ENCODE data around the gene GARRE1.
"Not testable (repeated sequence)": the region's sequence is repeated elsewhere in the genome, so short reads cannot be mapped to it uniquely, and the experiment has no call there.

The GARRE1 gene

GRCh38 chr19:34259367-34260095, 5.2 kb downstream of the GARRE1 start:
- in situ Hi-C loops (cut with MboI; ENCODE audit: low sequenced_read_pairs) = no loop called here

GRCh38 chr19:34260771-34261173, 6.4 kb downstream of the GARRE1 start:
- in situ Hi-C loops (cut with MboI; ENCODE audit: low sequenced_read_pairs) = no loop called here

GRCh38 chr19:34261334-34262109, 7.2 kb downstream of the GARRE1 start:
- in situ Hi-C loops (cut with MboI; ENCODE audit: low sequenced_read_pairs) = no loop called here

GRCh38 chr19:34263745-34264237, 9.4 kb downstream of the GARRE1 start:
- in situ Hi-C loops (cut with MboI; ENCODE audit: low sequenced_read_pairs) = no loop called here

- in situ Hi-C loops (cut with MboI; ENCODE audit: low sequenced_read_pairs) = no loop called here
Measured at GRCh38 chr19:34265221-34265650, 10.9 kb downstream of the GARRE1 start.

GRCh38 chr19:34269081-34269480, 14.7 kb downstream of the GARRE1 start:
- in situ Hi-C loops (cut with MboI; ENCODE audit: low sequenced_read_pairs) = no loop called here

- in situ Hi-C loops (cut with MboI; ENCODE audit: low sequenced_read_pairs) = no loop called here
Measured at GRCh38 chr19:34269489-34269888, 15.1 kb downstream of the GARRE1 start.

GRCh38 chr19:34269968-34270621, 15.7 kb downstream of the GARRE1 start:
- in situ Hi-C loops (cut with MboI; ENCODE audit: low sequenced_read_pairs) = no loop called here

GRCh38 chr19:34273121-34273520, 18.8 kb downstream of the GARRE1 start:
- in situ Hi-C loops (cut with MboI; ENCODE audit: low sequenced_read_pairs) = no loop called here

GRCh38 chr19:34274284-34274826, 20.0 kb downstream of the GARRE1 start:
- in situ Hi-C loops (cut with MboI; ENCODE audit: low sequenced_read_pairs) = no loop called here

GRCh38 chr19:34274827-34275625, 20.7 kb downstream of the GARRE1 start:
- in situ Hi-C loops (cut with MboI; ENCODE audit: low sequenced_read_pairs) = no loop called here

GRCh38 chr19:34275705-34276104, 21.4 kb downstream of the GARRE1 start:
- in situ Hi-C loops (cut with MboI; ENCODE audit: low sequenced_read_pairs) = no loop called here

GRCh38 chr19:34276614-34277013, 22.3 kb downstream of the GARRE1 start:
- in situ Hi-C loops (cut with MboI; ENCODE audit: low sequenced_read_pairs) = no loop called here

- in situ Hi-C loops (cut with MboI; ENCODE audit: low sequenced_read_pairs) = no loop called here
Measured at GRCh38 chr19:34277244-34277643, 22.9 kb downstream of the GARRE1 start.

- in situ Hi-C loops (cut with MboI; ENCODE audit: low sequenced_read_pairs) = no loop called here
Measured at GRCh38 chr19:34278783-34279182, 24.4 kb downstream of the GARRE1 start.

GRCh38 chr19:34281444-34281843, 27.1 kb downstream of the GARRE1 start:
- in situ Hi-C loops (cut with MboI; ENCODE audit: low sequenced_read_pairs) = not testable (repeated sequence)

- in situ Hi-C loops (cut with MboI; ENCODE audit: low sequenced_read_pairs) = no loop called here
Measured at GRCh38 chr19:34282611-34283519, 28.5 kb downstream of the GARRE1 start.

GRCh38 chr19:34284505-34284904, 30.2 kb downstream of the GARRE1 start:
- in situ Hi-C loops (cut with MboI; ENCODE audit: low sequenced_read_pairs) = no loop called here

GRCh38 chr19:34287662-34288140, 33.3 kb downstream of the GARRE1 start:
- in situ Hi-C loops (cut with MboI; ENCODE audit: low sequenced_read_pairs) = no loop called here
